Endothelial cell of umbilical vein (primary cell): ENCODE measurements around the gene ESPN. TPM values are rescaled to one million over a fixed set of nuclear protein-coding genes. Genes with fewer than 3 reads are reported as not detected.

Experiments used
- BruUV-seq: library from RNA; stranded (reverse); fragments of 400-500 nt; replicated peaks from 2 replicates; lab custom pipeline; 2021; lab: Mats Ljungman, UMichigan
- CTCF ChIA-PET: fragments of 300-600, 350-600 bp; sonication (Branson Sonifier 250); formaldehyde crosslinking; loops from one replicate; lab custom pipeline; 2021; ENCODE audit warnings: antibody characterized with exemption, inconsistent platforms; lab: Charles Lee
- POLR2A ChIA-PET: fragments of 300-600, 350-600 bp; sonication (Branson Sonifier 250); formaldehyde crosslinking; loops from one replicate; lab custom pipeline; 2021; ENCODE audit warnings: antibody characterized with exemption, inconsistent platforms; lab: Charles Lee
- DNase-seq: peaks from one replicate; pipeline ENCODE4 v3.0.0-alpha.2; 2011; ENCODE audit warnings: low read depth, low spot score
- FAIRE-seq: peaks from 2 replicates; lab custom pipeline; 2011; peaks lifted over from hg19 to GRCh38; lab: Jason Lieb, UNC
- H2AFZ ChIP-seq: 2 replicates; pipeline ENCODE4 v1.6.0; 2012; ENCODE audit warnings: low read depth, low read length, control low read depth, inconsistent platforms
- H3K27ac ChIP-seq: 2 replicates; pipeline ENCODE4 v1.5.1; 2011; ENCODE audit warnings: low read depth, mild to moderate bottlenecking, control low read depth, low read length, moderate library complexity; ENCODE audit not compliant: insufficient read depth
- H3K27me3 ChIP-seq, 2 experiments: 2 replicates each; pipeline versions ENCODE4 v1.6.0 to v1.6.1; 2011; ENCODE audit warnings: low read length in 2 of 2, mixed read lengths in 1 of 2; ENCODE audit not compliant: control insufficient read depth in 2 of 2, insufficient read depth in 2 of 2
- H3K36me3 ChIP-seq, 2 experiments: 2 replicates in 1 of 2; 3 replicates in 1 of 2; pipeline ENCODE4 v1.5.1; 2011; ENCODE audit warnings: low read length in 2 of 2, mild to moderate bottlenecking in 1 of 2, moderate library complexity in 1 of 2; ENCODE audit not compliant: control insufficient read depth in 2 of 2, insufficient read depth in 2 of 2; ENCODE audit errors: extremely low read depth in 1 of 2
- H3K4me1 ChIP-seq: 3 replicates; pipeline ENCODE4 v1.5.1; 2011; ENCODE audit warnings: mild to moderate bottlenecking, low read length; ENCODE audit not compliant: control insufficient read depth, insufficient read depth; ENCODE audit errors: extremely low read depth
- H3K4me2 ChIP-seq: 2 replicates; pipeline ENCODE4 v1.6.1; 2011; ENCODE audit warnings: low read length, control low read depth, mixed read lengths; ENCODE audit not compliant: insufficient read depth
- H3K4me3 ChIP-seq, 3 experiments: fragments of 200-600 bp in 1 of 3; sonication (generic), shearing (Covaris generic) in 1 of 3; replicated peaks in 1 of 3; 2 replicates each; pipeline ENCODE4 v1.5.1; 2011 to 2016; ENCODE audit warnings: control low read depth in 3 of 3, low read length in 3 of 3, mild to moderate bottlenecking in 2 of 3, inconsistent platforms in 1 of 3, low read depth in 1 of 3, moderate library complexity in 1 of 3; ENCODE audit not compliant: insufficient read depth in 1 of 3
- H3K79me2 ChIP-seq: 2 replicates; pipeline ENCODE4 v1.6.0; 2012; ENCODE audit warnings: low read length, inconsistent platforms; ENCODE audit not compliant: control insufficient read depth, insufficient read depth
- H3K9ac ChIP-seq: replicated peaks from 2 replicates; pipeline ENCODE3; 2011; ENCODE audit warnings: low read length, control low read depth; ENCODE audit not compliant: insufficient read depth; ENCODE audit errors: extremely low read depth
- H3K9me1 ChIP-seq: replicated peaks from 3 replicates; pipeline ENCODE4 v1.6.0; 2011; ENCODE audit warnings: mild to moderate bottlenecking, low read length; ENCODE audit not compliant: control insufficient read depth, insufficient read depth; ENCODE audit errors: extremely low read depth
- H3K9me3 ChIP-seq: replicated peaks from 2 replicates; pipeline ENCODE4 v1.5.1; 2012; ENCODE audit warnings: low read length, inconsistent platforms; ENCODE audit not compliant: control insufficient read depth, insufficient read depth
- H4K20me1 ChIP-seq: replicated peaks from 2 replicates; pipeline ENCODE3; 2011; ENCODE audit warnings: mild to moderate bottlenecking, low read length; ENCODE audit not compliant: control insufficient read depth, insufficient read depth; ENCODE audit errors: extremely low read depth
- EZH2 ChIP-seq: IDR thresholded peaks from 2 replicates; pipeline ENCODE4 v1.6.1; 2012; ENCODE audit warnings: borderline replicate concordance, low read depth, mild to moderate bottlenecking, moderate library complexity, low read length, inconsistent platforms; ENCODE audit not compliant: severe bottlenecking
- FOS ChIP-seq: IDR thresholded peaks from 2 replicates; pipeline ENCODE4 v1.6.1; 2011; ENCODE audit warnings: mild to moderate bottlenecking, low read length, moderate library complexity, borderline replicate concordance; ENCODE audit not compliant: insufficient read depth
- GATA2 ChIP-seq: IDR thresholded peaks from 2 replicates; pipeline ENCODE4 v1.7.0; 2011; ENCODE audit warnings: low read depth, mild to moderate bottlenecking, moderate library complexity, mixed read lengths, low read length; ENCODE audit not compliant: insufficient read length, insufficient read depth
- JUN ChIP-seq: IDR thresholded peaks from 2 replicates; pipeline ENCODE4 v1.6.1; 2011; ENCODE audit warnings: borderline replicate concordance, low read depth; ENCODE audit not compliant: insufficient read length, insufficient read depth
- MYC ChIP-seq: IDR thresholded peaks from one replicate; pipeline ENCODE4 v1.6.1; 2011; ENCODE audit warnings: mild to moderate bottlenecking, low read depth, low read length
- POLR2A ChIP-seq: IDR thresholded peaks from 2 replicates; pipeline ENCODE4 v1.6.1; 2012; ENCODE audit warnings: low read depth, mild to moderate bottlenecking, control low read depth, low read length
- POLR2AphosphoS5 ChIP-seq: IDR thresholded peaks from 2 replicates; pipeline ENCODE4 v1.6.1; 2012; ENCODE audit warnings: low read depth, mild to moderate bottlenecking, control low read depth, low read length, moderate library complexity; ENCODE audit not compliant: insufficient read depth
- dilution Hi-C: fragments of 300-500 bp; cut with MboI; formaldehyde crosslinking; loops from one replicate; pipeline ENCODE4 v1.15.0; 2019; ENCODE audit warnings: low sequenced_read_pairs; ENCODE audit not compliant: extremely low pct_ligation_motif_present
- intact Hi-C: fragments of 100-400 bp; cut with micrococcal nuclease; formaldehyde crosslinking; loops from one replicate; pipeline ENCODE4 v1.10.0; 2022
- polyA plus RNA-seq, 4 experiments: library from polyadenylated mRNA; depleted of rRNA in 3 of 4; stranded (reverse) in 3 of 4; unstranded in 1 of 4; fragments of >200 nt; gene quantifications; 2 replicates each; pipeline versions ENCODE4 v1.2.1 to v1.2.3, GENCODE V29; 2011 to 2012; ENCODE audit warnings: missing spikeins in 1 of 4
- total RNA-seq: library from RNA; stranded (reverse); gene quantifications from 2 replicates; pipeline ENCODE4 v1.2.3, GENCODE V29; 2021
- TF ChIP-seq, protein P1 (sequence below): IDR thresholded peaks from 2 replicates; pipeline ENCODE4 v1.6.1; 2011; ENCODE audit not compliant: insufficient read depth, insufficient read length
- TF ChIP-seq, protein P2 (sequence below), 2 donors: IDR thresholded peaks; 1 replicate in 1 of 2; 2 replicates in 1 of 2; pipeline ENCODE4 v1.5.1; 2011; ENCODE audit warnings: low read length in 2 of 2, mild to moderate bottlenecking in 2 of 2, moderate library complexity in 2 of 2, control low read depth in 1 of 2, inconsistent platforms in 1 of 2, low read depth in 1 of 2; ENCODE audit not compliant: insufficient read depth in 1 of 2; ENCODE audit errors: extremely low read depth in 1 of 2

ESPN gene
- total and polyA plus RNA-seq, 2 donors (not counting 3 experiments of a cell fraction or from before 2014, with no cell fraction given), result 0.54 to 0.71 TPM

DNA sequence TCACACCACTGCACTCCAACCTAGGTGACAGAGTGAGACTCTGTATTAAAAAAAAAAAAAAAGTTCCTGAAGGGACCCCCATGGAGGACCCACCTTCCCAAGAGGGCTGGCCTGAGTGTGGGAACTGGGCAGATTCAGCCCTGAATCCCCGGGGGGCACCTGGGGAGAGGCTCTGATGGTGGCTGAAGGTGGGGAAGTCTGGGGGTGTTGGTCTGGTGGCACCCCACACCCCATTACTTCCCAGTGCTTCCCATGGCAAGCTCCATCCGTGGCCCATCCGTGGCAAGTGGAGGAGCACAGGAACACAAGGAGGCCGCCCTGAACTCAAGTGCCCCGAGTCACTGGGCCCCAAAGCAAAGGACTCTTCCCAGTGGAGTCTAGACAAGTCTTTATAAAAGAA is 42.2 kb downstream of the ESPN start:
- Histone ChIP-seq H3K27me3 (no peaks in the 10 kb centered on the region), H3K4me1 (no peaks in the 10 kb centered on the region), H3K27ac (no peak overlapping the region), H4K20me1 (no peaks in the 10 kb centered on the region), H3K4me3 (no peak overlapping the region), H2AFZ (no peak overlapping the region), H3K9me1 (no peaks in the 10 kb centered on the region), H3K36me3 (peaks cover 12 to 52% of the 10 kb centered on the region in 2 experiments), H3K9ac (no peak overlapping the region), H3K9me3 (no peaks in the 10 kb centered on the region), H3K4me2 (no peak overlapping the region), H3K79me2 (no peaks in the 10 kb centered on the region)
- POLR2A ChIA-PET, result no interaction called here
- BruUV-seq, result no TSS peak
- CTCF ChIA-PET, result interaction anchor here (0.6 kb wide), 1 partner anchor 24 kb away, joined by 3 read pairs; no protein-coding TSS in a partner anchor
- dilution Hi-C loops, result no loop called here
- intact Hi-C loops, result no loop called here
- TF ChIP-seq FOS (no peak), EZH2 (no peak)
- TF ChIP-seq, protein P1, sequence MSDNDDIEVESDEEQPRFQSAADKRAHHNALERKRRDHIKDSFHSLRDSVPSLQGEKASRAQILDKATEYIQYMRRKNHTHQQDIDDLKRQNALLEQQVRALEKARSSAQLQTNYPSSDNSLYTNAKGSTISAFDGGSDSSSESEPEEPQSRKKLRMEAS, result no peak
- DNase-seq (no peak), FAIRE-seq (no peak)

- intact Hi-C loops (no loop called here), dilution Hi-C loops (no loop called here)
- Histone ChIP-seq H3K9ac (no peak overlapping the region), H3K36me3 (peaks cover 13 to 53% of the 10 kb centered on the region in 2 experiments), H3K4me1 (no peaks in the 10 kb centered on the region), H3K9me1 (no peaks in the 10 kb centered on the region), H3K4me3 (no peak overlapping the region), H2AFZ (no peak overlapping the region), H3K27ac (no peak overlapping the region), H4K20me1 (no peaks in the 10 kb centered on the region), H3K79me2 (no peaks in the 10 kb centered on the region), H3K9me3 (no peaks in the 10 kb centered on the region), H3K27me3 (no peaks in the 10 kb centered on the region), H3K4me2 (no peak overlapping the region)
- CTCF ChIA-PET, result interaction anchor here (0.6 to 1.4 kb wide), 3 partner anchors 10 to 24 kb away, joined by 3 to 6 read pairs (median 3); no protein-coding TSS in a partner anchor
- FAIRE-seq (no peak), DNase-seq (no peak)
- POLR2A ChIA-PET, result no interaction called here
- TF ChIP-seq MYC, result no peak
- no peak for TF ChIP-seq JUN
- TF ChIP-seq, protein P1, result no peak
- TF ChIP-seq, protein P2, sequence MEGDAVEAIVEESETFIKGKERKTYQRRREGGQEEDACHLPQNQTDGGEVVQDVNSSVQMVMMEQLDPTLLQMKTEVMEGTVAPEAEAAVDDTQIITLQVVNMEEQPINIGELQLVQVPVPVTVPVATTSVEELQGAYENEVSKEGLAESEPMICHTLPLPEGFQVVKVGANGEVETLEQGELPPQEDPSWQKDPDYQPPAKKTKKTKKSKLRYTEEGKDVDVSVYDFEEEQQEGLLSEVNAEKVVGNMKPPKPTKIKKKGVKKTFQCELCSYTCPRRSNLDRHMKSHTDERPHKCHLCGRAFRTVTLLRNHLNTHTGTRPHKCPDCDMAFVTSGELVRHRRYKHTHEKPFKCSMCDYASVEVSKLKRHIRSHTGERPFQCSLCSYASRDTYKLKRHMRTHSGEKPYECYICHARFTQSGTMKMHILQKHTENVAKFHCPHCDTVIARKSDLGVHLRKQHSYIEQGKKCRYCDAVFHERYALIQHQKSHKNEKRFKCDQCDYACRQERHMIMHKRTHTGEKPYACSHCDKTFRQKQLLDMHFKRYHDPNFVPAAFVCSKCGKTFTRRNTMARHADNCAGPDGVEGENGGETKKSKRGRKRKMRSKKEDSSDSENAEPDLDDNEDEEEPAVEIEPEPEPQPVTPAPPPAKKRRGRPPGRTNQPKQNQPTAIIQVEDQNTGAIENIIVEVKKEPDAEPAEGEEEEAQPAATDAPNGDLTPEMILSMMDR (IDR thresholded peaks at IDR 0.05; ENCODE audit: extremely low read depth in 1 of 2, insufficient read depth in 1 of 2, low read depth in 1 of 2, low read length in 2 of 2), result no peak
- no peak for TF ChIP-seq GATA2
- no peak for TF ChIP-seq POLR2AphosphoS5
- no peak for TF ChIP-seq POLR2A
- no peak for TF ChIP-seq FOS
- TF ChIP-seq EZH2, result no peak
- no TSS peak for BruUV-seq
These were observed 42.6 kb downstream of the ESPN start for GRCh38 chr1:6467224-6467623.
